IMR-90 (cell line): Measurements from ENCODE around the gene VIT.

Source experiments
- BHLHE40 ChIP-seq: fragments of 150-350 bp; IDR thresholded peaks from 2 replicates; pipeline ENCODE4 v1.6.1; 2016; ENCODE audit warnings: mild to moderate bottlenecking, low read depth, low read length
- CEBPB ChIP-seq: IDR thresholded peaks from 2 replicates; pipeline ENCODE4 v1.6.1; 2012; ENCODE audit warnings: low read depth, low read length, improper control_type of control experiment
- CTCF ChIP-seq: conservative IDR thresholded peaks from 2 replicates; pipeline ENCODE4 v1.5.1; 2012; ENCODE audit warnings: mild to moderate bottlenecking, low read depth, low read length, improper control_type of control experiment
- ELK1 ChIP-seq: fragments of 150-350 bp; IDR thresholded peaks from 2 replicates; pipeline ENCODE4 v1.6.1; 2016; ENCODE audit warnings: low read depth, mild to moderate bottlenecking, low read length, moderate library complexity, borderline replicate concordance
- MAZ ChIP-seq: IDR thresholded peaks from 2 replicates; pipeline ENCODE4 v1.6.1; 2012; ENCODE audit warnings: low read depth, mild to moderate bottlenecking, low read length, improper control_type of control experiment, moderate library complexity, borderline replicate concordance
- MXI1 ChIP-seq: IDR thresholded peaks from 2 replicates; pipeline ENCODE4 v1.6.1; 2012; ENCODE audit warnings: low read depth, mild to moderate bottlenecking, low read length, moderate library complexity, borderline replicate concordance
- POLR2A ChIP-seq: IDR thresholded peaks from 2 replicates; pipeline ENCODE4 v1.6.1; 2012; ENCODE audit warnings: mild to moderate bottlenecking, low read depth, low read length
- RAD21 ChIP-seq: IDR thresholded peaks from 2 replicates; pipeline ENCODE4 v1.6.1; 2012; ENCODE audit warnings: low read length, improper control_type of control experiment
- RCOR1 ChIP-seq: IDR thresholded peaks from 2 replicates; pipeline ENCODE4 v1.6.1; 2012; ENCODE audit warnings: mild to moderate bottlenecking, low read length, improper control_type of control experiment; ENCODE audit not compliant: insufficient replicate concordance
- USF2 ChIP-seq: fragments of 150-350 bp; IDR thresholded peaks from 2 replicates; pipeline ENCODE4 v1.6.1; 2017; ENCODE audit warnings: mild to moderate bottlenecking, antibody characterized with exemption, low read length, low read depth

- no peak for TF ChIP-seq ELK1
- no peak for TF ChIP-seq POLR2A
- TF ChIP-seq MAZ: no peak
- no peak for TF ChIP-seq CTCF
- TF ChIP-seq RCOR1: no peak
- no peak for TF ChIP-seq USF2
- TF ChIP-seq RAD21: no peak
- no peak for TF ChIP-seq CEBPB
- no peak for TF ChIP-seq BHLHE40
- no peak for TF ChIP-seq MXI1
Measured at GRCh38 chr2:36819095-36819711, 122.7 kb downstream of the VIT start.
